WI38 (cell line): ENCODE data around the gene RUNX1.

Source experiments
- H3K4me3 ChIP-seq: 2 replicates; pipeline ENCODE4 v1.5.1; 2011; ENCODE audit warnings: low read depth, mild to moderate bottlenecking, control low read depth, low read length
- TF ChIP-seq, protein P1 (sequence below): IDR thresholded peaks from 2 replicates; pipeline ENCODE4 v1.5.1; 2012; ENCODE audit warnings: low read depth, mild to moderate bottlenecking, control low read depth, low read length

The RUNX1 gene

DNA sequence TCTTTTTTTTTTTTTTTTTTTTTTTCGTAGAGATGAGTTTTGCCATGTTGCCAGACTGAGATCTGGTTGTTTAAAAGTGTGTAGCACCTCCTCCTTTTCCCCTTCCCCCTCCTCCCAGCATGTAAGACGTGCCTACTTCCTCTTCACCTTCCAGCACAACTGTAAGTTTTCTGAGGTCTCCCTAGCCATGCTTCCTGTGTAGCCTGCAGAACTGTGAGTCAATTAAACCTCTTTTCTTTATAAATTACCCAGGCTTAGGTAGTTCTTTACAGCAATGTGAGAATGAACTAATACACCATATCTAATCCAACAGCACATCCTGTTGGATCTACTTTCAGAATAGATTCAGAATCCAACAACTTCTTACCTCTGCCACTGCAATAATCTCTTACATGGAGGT is 269.2 kb downstream of the RUNX1 start:
- TF ChIP-seq, protein P1, sequence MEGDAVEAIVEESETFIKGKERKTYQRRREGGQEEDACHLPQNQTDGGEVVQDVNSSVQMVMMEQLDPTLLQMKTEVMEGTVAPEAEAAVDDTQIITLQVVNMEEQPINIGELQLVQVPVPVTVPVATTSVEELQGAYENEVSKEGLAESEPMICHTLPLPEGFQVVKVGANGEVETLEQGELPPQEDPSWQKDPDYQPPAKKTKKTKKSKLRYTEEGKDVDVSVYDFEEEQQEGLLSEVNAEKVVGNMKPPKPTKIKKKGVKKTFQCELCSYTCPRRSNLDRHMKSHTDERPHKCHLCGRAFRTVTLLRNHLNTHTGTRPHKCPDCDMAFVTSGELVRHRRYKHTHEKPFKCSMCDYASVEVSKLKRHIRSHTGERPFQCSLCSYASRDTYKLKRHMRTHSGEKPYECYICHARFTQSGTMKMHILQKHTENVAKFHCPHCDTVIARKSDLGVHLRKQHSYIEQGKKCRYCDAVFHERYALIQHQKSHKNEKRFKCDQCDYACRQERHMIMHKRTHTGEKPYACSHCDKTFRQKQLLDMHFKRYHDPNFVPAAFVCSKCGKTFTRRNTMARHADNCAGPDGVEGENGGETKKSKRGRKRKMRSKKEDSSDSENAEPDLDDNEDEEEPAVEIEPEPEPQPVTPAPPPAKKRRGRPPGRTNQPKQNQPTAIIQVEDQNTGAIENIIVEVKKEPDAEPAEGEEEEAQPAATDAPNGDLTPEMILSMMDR = no peak
- no peak overlapping the region for H3K4me3 ChIP-seq

GRCh38 chr21:34775793-34776192 is 273.3 kb downstream of the RUNX1 start:
- no peak overlapping the region for H3K4me3 ChIP-seq
- TF ChIP-seq, protein P1 = no peak

- TF ChIP-seq, protein P1 = no peak
- no peak overlapping the region for H3K4me3 ChIP-seq
These were observed 274.4 kb downstream of the RUNX1 start for GRCh38 chr21:34774750-34775149.

GRCh38 chr21:34771512-34772028 is 277.5 kb downstream of the RUNX1 start:
- TF ChIP-seq, protein P1 = no peak
- no peak overlapping the region for H3K4me3 ChIP-seq

DNA sequence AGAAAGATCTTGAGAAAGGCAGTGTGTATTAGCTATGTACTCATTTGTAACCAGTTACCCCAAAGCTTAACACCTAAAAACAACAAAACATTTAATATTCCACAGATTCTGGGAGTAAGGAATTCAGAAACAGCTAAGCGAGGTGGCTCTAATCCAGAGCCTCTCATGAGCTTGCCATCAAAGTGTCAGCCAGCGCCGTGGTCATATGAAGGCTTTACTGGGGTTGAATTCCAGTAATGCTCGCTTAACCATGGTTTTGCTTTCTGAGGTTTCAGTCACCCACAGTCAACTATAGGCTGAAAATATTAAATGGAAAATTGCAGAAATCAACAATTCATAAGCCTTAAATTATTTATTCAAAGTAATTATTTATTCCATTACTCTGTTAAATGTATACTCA is 278.5 kb downstream of the RUNX1 start:
- no peak overlapping the region for H3K4me3 ChIP-seq
- TF ChIP-seq, protein P1 = no peak

GRCh38 chr21:34768326-34768725 is 280.8 kb downstream of the RUNX1 start:
- H3K4me3 ChIP-seq = no peak overlapping the region
- TF ChIP-seq, protein P1 = no peak

DNA sequence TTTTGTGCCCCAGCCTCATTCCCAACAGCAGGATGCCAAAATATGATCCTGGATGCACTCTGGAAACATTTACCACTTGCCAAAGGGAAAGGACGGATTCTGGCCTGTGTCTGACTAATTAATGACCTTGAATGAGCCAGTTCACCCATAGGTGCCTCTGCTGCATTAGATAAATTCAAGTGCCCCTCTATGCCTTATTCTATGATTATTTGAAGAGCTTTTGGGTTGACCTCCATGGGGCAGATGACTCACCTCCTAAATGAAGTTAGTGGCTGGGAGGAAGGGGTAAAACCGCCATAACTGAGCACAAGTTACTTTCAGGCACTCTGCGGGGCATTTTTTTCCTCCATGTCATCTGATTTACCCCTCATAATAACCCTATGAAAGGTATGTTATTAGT is 282.2 kb downstream of the RUNX1 start:
- H3K4me3 ChIP-seq = no peak overlapping the region
- TF ChIP-seq, protein P1 = no peak
